NCI-H2227 (cell line): ENCODE results near the gene ELAVL1.
"Not testable (repeated sequence)": the region's sequence is repeated elsewhere in the genome, so short reads cannot be mapped to it uniquely, and the experiment has no call there.

Experiments
- DNase-seq: peaks from one replicate; lab custom pipeline; 2025; ENCODE audit not compliant: unreplicated experiment; lab: John Stamatoyannopoulos, UW

Gene ELAVL1

DNA sequence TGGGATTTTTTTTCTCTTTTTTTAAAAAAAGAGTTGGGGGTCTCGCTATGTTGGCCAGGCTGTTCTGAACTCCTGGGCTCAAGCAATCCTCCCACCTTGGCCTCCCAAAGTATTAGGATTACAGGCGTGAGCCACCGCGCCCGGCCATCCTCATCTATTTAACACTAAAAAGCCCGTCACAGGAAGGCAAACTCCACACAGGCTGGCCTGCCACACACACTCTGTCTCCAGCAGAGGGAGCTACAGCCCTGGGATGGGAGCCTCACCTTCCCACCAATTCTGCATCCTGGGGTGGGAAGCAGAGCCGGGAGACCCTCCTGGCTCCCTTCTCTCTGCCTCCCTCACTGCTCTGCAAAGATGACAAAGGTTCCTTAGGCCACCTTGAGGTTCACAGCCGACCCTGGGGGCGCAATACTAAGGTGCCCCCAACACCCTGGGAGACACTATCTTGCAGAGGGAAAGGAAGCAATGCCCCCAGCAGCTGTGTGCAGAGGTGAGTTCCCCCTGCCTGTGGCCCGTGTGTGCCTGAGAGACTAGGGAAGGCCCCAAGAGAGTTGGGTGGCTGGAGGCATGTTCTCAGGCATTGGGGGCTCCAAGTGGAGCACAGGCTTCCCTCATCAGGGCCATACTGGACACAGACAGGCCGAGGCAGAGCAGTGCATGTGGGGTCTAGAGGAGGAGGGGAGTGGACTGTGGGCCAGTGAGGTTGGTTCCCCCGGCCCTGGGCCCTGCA, 34.6 kb downstream of the ELAVL1 start:
- peak; percentile 59 for DNase-seq

DNA sequence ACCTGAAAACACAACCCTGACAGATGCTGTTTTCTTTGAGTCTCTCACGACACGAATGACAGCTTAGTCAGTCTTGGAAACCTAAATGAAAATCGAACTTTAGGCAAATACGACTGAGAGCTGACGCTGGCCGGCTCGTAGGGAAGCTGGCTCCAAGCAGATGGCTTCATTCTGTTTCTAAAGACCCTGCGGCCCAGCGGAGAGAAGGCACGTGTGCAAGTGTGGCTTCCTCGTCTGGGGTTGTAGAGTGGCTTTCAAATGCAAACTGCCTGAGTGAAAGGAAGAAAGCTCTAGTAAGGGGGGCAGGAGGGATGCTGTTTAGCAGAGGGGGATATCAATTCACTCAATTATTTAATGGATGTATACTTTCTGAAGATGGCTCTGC, 35.9 kb downstream of the ELAVL1 start:
- no peak for DNase-seq

DNA sequence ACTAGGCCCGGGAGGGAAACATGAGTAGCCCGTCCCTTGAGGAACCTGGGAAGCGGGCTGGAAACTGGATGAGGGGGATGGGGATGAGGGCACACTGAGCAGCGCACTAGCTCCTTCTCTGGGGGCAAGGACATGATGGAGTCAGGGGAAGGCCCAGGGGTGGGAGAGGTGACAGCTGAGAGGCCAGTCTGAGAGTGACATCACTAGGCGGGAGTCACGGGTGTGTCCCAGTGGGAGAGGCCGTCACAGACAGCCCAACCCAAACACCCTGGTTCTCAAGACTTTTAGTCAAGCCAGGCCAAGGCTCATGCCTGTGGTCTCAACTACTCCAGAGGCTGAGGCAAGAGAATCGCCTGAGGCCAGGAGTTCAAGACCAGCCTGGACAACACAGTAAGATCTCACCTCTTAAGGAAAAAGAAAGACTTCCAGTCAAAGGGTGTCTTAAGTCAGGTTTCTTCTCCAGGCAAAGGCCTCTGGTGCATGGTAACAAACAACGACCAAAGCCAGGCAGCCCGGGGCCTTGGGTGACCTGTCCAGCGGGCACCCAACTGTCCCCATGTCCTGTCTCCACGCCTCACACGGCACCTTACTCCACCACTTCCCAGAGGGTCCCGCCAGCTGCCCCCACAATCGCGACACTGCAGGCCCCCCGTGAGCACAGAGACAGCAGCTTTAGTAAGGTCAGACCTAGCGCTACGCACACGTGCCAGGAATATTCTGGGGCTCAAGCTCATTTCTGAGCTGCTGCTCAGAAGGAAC, 36.5 kb downstream of the ELAVL1 start:
- DNase-seq = no peak

DNA sequence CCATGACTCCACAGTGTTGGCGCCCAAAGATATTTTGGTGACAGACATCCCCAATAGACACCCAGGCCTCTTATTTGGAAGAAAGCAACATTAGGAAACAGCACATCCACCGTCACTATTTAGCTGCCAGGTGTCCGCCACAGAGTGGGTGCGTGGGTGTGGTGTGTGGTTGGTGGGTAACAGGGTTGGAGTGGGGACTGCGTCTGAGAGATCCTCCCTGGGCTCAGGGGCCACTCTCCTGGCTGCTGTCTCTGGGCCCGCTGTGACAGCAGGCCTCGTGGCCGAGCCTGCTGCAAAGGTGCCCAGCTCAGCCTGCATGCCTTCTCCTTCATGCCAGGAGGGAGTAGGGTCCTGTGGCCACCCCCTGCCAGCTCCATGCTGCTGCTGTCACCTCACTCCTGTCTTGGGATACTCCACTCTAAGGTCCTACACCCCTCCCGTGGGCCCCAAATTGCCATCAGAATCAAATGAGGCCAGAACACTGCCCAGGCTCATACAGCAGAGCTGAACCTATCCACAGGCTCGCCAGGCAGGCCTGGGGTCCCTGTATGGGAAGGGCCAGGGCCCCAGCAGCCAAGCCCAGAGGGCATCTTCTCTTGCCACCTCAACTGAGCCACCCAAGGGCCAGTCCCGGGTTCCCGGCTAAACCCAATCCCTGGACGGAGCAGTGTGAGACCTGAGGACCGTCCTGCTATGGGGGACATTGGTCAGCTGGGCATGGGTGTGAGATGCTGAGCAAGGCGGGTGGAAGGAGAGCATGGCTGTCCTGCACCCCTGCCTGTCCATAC, 37.2 kb downstream of the ELAVL1 start:
- DNase-seq = no peak

DNA sequence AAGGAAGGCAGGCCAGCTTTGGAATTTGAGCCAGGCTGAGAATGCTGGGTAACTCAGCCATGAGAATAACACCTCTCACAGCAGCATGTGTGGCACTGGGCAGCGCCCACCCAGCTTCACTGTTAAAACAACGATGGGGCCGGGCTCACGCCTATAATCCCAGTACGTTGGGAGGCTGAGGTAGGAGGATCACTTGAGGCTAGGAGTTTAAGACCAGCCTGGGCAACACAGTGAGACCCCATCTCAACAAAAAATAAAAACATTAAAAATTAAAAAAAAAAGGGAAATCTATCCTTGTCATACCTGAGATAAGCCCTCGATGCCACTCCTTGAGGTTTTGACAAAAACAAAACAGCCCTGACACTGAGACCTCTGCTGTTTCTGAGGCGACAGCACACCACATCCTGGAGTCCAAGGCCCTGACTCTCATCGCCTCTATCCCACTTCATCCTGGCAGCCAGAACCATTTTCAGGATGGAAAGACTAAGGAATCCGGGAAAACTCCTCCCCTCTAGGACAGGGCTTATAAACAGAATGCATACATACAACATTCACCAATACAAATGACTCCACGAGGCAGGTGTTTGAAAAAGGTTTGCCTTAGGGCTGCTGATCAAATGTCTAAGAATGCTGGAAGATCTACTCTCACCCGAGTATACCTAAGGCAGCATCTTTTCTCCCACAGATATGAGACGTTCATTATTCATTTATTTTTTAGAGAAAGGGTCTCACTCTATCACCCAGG, 39.3 kb downstream of the ELAVL1 start:
- DNase-seq = no peak

DNA sequence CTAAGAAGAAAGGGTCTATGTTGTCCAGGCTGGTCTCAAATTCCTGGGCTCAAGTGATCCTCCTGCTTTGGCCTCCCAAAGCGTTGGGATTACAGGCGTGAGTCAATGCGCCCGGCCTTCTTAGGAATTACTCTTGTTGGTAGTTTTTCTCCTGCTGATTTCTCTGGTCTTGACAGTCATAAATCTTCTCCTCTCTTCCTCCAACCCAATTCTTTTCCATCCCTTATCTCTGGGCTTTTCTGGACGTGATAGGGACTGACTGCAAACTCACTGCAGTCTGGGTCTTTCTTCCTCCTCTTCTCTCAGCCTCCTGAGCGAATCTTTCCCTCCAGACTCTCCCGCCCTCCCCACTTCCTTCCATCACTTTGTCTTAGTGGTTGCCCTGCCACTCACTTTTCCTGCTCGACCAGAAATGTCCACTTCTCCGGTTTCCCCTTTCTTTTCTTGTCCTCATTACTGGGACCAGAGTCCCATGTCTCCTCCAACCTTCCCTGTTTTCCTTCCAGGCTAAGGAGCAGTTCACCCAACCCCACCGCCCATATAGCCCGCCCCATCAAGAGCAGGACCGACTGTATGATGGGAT, 40.1 kb downstream of the ELAVL1 start:
- no peak for DNase-seq

DNA sequence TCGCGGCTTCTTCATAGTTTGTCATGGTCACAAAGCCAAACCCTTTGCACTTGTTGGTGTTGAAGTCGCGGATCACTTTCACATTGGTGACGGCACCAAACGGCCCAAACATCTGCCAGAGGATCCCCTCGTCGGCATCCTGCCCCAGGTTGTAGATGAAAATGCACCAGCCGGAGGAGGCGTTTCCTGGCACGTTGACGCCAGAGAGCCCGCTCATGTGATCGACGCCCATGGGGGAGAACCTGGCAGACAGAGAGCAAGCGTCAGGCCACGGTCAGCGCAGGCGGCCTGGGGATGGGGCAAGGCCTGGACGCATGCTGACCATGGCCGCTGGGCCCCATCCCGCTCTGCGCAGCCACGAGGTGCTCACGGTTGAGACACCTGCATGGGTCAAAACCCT, 41.9 kb downstream of the ELAVL1 start:
- DNase-seq = no peak

DNA sequence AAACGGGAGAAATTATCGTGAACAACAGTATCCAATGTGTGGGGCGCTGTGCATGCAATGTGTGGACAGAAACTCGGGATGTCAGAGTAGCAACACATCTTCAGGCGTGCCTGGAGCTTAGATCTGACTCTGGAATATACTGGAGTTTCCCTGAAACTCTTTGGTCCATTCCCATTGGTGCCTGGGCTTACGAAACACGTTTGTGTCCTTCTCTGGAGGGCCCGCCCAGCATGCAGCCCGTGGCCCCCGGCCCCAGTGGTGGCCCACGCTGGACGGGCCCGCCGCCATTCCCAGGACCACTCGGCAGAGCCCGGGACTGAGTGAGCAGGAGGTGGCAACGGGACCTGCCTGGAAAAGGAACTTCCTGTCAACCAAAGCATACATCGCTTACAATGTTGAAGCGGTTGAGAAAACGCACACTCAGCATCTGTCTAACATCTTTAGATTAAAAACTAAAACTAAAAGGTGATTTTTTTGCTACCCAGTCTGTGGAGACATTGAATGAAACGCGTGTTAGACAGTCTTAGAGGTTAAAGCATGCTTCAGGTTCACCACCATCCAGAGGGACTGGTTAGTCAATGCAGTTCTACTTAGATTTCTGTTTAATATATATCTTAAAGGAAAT, 42.7 kb downstream of the ELAVL1 start:
- no peak for DNase-seq

DNA sequence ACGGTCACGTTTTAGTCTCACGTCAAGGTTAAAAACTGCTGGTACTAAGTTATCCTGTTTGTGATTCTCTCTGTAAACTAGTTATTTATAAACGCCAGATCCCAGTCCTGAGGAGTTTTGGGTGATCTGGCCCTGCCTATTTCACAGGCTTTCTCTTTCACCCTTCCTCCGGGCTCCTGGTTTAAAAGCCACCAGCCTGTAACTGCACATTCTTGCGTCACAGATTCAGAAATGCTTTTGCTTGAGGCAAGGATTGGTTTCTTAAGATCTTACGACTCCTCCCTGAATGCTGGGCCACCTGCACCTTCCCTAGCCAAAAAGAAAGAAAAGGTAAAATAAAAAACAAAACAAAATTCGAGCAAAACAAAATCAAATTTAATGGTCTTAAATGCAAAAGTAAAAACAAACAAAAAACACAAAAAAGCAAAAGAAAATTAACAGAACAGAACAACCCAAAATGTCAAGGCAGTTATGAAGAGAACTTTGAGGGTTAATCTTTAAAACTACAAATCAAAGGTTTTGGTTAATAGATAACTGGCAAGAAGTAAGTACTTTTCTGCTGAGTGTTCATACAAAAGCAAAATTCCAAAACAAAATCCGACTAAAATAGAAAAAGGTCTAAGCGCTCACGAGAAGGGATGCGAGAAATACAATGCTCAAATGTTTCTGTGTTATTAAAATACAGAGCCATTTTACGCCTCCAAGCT, 43.4 kb downstream of the ELAVL1 start:
- no peak for DNase-seq

DNA sequence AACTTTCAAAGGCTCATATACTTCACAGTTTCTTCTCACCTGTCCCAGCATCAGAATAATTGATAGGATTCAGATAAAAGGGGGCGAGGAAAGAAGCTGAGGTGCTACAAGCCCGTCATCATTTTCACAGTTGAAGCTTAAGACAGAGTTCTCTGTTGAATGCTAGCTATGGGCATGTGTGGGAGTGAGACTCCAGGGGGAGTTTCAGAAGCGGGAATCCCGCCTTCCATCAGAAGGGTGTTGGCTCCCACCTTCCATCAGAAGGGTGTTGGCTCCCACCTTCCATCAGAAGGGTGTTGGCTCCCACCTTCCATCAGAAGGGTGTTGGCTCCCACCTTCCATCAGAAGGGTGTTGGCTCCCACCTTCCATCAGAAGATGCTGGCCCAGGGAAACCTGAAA, 44.4 kb downstream of the ELAVL1 start:
- not testable (repeated sequence) for DNase-seq

DNA sequence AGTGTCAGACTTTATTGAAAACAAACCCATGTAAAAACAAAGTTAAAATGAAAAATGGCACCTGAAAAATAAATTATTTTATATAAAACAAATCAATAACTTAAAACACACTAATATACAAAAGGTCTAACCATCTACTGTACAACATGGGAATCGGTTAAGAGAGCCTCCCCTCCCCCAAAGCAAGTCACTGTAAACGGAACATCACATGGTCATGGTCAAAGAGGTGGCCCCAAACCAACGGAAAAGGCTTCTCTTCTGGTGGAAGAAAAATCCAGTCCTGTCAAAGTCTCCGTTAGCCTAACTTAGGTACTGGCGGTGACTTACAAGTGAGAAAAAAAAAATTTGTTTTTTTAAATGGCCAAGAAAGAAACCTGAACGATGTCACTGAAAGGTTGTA, 46.2 kb downstream of the ELAVL1 start:
- DNase-seq = no peak

DNA sequence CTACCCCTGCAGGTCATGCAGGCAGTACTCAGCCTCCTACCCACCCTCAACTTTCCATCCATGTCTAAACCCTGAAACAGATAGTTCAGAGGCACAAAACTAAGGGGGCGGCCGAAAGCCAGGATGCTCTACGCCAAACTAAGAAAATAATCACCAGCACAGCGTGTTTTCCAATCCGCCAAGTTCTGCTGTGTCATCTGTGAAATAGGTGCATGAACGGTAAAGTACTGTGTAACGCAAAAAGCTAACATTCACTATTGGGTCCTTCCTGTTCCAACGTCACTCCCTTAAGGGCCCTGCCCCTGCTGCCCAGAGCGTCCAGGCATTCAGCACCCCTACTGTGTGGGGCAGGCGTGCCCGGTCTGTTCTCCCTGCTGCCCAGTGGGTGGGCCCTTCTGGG, 49.7 kb downstream of the ELAVL1 start:
- DNase-seq = no peak

DNA sequence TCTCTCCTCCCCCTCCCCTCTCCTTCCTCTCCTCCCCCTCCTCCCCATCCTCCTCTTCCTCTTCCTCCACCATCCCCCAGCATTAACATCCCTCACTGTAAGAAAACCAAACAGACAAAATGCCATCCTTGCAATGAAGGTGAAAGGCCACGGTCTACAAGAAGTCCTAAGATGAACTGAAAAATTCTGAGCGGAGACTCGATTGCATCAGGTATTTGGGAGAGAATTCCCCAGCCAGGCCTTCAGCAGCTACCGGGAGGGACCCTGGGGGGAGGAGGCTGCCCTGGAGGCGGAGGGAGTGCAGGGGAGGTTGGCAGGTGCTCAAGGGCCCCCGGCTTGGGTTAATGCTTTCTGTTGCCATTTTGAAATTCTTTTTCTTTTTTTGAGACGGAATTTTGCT, 51.9 kb downstream of the ELAVL1 start:
- no peak for DNase-seq

DNA sequence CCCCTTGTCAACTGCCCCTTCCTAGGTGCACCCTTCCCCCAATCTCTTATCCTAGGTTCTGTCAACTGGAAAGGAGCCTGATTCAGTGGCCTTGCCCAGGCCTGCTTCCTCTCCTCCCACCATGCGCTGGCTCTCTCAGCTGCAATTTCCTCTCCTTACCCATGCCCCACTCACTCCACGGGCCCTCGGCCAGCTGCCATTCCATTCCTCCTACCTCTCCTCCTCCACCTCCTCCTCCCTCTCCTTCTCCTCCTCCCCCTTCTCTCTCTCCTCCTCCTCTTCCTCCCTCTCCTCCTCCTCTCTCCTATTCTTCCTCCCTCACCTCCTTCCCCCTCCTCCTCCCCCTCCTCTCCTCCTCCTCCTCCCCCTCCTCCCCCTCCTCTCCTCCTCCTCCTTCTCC, 52.4 kb downstream of the ELAVL1 start:
- DNase-seq = no peak

DNA sequence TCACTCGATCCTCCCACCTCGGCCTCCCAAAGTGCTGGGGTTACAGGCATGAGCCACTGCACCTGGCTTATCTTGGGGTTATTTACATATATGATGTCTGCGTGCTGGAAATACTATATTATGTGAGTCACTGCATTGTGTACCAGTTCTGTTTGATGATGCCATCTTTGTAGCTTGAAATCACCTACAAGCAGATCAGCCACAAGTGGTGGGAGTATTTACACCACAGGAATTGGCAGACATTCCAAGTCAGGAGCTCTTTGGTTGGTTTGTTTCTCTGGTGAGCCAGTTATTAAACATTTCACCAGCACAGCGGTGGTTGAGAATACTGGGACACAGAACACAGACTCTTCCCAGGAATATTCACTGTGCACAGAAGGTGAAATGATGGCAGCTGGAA, 57.5 kb downstream of the ELAVL1 start:
- no peak for DNase-seq

DNA sequence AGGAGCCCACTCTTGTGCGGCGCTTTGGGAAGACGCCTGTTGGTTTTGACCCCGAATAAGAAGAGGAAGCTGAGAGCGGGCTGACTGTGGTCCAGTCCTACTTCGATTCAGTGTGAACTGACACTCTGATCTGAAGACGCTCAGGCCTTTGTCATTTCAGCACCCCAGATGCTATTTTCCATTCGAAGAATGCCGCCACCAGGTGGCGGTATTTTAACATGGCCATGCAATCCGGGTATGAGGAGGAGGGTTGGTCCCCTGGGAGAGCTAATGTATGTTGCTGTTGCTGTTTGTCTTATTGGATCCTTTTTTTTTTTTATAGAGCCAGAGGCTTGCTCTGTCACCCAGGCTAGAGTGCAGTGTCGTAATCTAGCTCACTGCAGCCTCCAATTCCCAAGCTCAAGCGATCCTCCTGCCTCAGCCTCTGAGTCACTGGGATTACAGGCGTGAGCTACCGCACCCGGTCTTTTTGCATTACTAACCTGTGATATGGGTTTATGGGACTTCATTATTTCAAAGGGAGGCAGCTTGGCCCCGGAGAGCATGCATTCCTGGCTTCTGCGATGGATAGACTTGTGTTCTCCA, 61.2 kb downstream of the ELAVL1 start:
- DNase-seq = peak; percentile 88

DNA sequence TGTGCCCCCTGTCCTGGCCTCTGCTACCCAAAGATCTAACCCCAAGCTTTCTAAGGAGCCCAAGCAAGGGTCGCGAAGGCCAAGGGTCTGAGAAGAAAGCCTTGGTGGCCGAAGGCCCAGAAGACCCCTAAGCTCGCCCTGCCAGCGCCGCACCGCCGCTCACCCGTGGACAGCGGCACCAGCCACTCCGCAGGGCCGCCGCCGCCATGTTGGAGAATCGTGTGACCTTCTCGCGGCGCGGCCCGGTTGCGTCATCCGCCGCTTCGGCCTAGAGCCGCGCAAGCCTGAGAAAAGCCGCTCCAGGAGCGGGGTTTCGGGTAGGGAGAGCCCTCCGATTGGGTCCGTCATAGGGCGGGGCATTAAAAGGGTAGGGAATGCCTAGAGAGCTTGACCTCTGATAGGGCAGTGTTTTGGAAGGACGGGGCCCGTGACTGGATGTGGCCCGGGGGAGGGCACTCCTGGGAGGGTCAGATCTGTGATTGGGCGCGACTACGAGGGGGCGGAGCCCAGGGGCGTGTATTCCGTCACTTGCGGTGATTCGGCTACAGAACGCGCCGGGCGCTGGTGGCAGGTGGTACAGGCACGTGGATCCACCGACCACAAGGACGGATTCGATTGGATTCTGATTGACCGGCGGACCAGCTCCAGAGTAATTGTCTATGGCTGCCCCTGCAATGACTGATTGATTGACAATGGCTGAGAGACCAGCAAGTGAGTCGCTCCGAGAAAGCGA, 61.8 kb downstream of the ELAVL1 start, which contains the start of gene TIMM44:
TIMM44 (minus strand) TSS at position 223 of the 733 bp plus-strand sequence; CDS start at position 208, 15 bp downstream.
- DNase-seq = peak; percentile 98

DNA sequence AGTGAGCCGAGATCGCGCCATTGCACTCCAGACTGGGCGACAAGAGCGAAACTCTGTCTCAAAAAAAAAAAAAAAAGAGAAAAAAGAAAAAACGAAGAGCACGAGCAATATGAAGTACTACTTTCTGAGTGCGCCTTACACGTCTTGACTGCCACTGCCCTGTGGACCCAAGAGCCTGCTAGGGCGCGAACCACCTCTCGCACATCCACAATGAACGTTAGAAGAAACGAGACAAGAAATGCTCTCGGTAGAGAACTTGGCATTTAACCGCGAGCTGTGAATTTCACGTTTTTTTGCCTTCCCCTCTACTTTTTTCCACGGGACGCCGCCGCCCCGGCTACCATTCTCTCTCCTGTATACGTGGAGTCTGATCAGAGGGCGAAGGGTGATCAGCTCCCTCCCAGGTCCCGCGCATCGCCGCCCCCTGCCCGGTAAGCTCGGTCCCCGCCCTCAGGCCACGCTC, 62.4 kb downstream of the ELAVL1 start:
- DNase-seq = no peak
